GM18907 (cell line): ENCODE data around the gene LPAR3.

Experiments used
- ATAC-seq: cut with Tn5 transposase; IDR thresholded peaks from one replicate; pipeline ENCODE4 v1.9.1; 2021; ENCODE audit warnings: mild to moderate bottlenecking, moderate library complexity; ENCODE audit not compliant: unreplicated experiment

LPAR3 gene

DNA sequence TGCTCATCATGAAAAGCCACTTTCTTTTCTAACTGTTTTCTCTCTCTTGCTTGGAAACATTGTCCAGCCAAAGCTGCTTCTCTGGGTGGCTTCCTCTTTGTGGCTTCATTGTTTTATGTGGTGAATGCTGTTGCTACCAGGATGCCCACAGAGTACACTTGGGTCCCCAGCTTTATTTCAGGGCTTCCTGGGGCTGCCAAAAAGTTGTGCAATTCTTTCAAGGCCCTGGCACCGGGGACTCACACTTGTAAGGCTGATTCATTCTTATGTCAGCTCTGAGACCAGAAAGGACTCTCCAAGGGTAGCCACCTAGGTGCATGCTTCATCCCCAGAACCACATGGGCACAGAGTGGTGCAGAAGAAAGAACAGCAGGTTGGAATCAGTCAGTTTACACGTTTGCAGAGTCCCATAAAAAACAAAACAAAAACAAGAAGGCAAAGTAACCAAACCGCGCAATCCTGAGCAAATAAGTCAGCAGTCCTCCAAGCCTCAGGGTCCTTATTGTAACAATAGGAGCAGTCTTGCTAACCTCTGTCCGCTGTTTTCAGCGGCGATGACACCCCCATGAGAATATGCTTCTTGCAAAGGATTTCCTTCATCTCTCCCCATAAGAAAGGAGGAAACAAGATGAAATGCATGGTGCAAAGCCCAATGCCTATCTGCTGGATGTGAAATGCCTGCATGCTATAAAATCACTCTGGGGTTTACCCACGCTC lies 112.8 kb downstream of the LPAR3 start:
- ATAC-seq: no peak

DNA sequence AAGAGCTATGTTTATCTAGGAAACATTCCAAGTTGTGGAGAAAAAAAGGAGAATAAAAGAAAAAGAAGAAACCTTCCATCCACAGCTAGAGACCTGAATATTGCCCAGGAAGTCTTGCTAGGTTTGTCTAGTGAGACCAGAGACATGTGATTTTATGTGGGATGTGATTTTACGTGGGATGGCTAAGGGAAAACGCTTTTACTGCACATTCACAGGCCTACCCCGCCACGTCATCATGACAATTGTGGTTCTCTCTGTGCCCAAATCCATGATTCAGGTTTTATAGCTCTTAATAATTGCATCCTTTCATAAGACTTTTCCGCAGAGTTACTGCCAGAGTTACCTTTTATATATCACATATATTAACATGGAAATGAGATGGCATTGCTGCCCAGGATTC lies 116.4 kb downstream of the LPAR3 start:
- no peak for ATAC-seq

- no peak for ATAC-seq
Measured at GRCh38 chr1:84775535-84775920, 117.5 kb downstream of the LPAR3 start.

- no peak for ATAC-seq
Measured at GRCh38 chr1:84774669-84775534, 118.1 kb downstream of the LPAR3 start.

DNA sequence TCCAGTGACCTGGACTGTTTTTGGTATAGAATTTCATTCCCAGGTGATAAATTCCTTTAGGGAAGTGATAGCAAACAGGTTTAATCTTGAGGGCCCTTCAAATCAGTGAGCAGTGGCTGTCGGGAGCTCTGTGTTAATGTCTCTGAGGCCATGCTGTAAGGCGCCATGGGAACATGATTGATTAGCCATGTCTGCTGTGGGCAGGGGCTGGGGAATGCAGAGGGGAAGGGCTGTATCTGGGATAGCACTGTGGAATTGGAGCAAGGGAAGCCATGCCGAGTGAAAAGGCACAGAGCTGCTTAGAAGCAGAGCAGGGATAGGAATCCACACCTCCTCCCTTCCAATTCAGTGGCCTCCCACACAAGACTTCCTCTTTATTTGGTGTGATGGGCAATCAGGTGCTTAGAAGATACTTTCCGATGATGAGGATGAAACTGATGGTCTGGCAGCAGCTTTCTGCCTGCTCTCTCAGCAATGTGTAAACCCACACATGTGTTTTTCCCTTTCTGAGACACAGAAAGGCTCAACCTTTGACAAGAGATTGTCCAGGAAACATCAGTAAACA lies 119.0 kb downstream of the LPAR3 start:
- no peak for ATAC-seq

DNA sequence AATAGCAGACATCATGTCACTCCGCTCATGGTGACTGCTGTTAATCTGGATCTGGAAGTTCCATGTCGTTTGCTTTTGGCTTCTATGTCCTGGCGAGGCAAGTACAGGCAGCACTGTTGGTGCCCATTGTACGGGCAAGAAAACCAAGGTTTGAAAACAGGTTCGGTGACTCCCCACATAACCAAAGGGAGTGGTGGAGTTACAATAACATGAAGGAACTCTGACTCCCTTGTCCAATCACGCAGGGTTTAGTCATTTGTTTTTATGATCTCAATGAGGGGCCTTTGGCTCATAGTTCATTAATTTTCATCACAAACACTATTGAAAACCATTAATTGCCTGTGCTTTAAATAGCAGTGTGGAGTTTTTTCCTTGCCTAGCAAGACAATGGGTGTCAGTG lies 119.8 kb downstream of the LPAR3 start:
- no peak for ATAC-seq

DNA sequence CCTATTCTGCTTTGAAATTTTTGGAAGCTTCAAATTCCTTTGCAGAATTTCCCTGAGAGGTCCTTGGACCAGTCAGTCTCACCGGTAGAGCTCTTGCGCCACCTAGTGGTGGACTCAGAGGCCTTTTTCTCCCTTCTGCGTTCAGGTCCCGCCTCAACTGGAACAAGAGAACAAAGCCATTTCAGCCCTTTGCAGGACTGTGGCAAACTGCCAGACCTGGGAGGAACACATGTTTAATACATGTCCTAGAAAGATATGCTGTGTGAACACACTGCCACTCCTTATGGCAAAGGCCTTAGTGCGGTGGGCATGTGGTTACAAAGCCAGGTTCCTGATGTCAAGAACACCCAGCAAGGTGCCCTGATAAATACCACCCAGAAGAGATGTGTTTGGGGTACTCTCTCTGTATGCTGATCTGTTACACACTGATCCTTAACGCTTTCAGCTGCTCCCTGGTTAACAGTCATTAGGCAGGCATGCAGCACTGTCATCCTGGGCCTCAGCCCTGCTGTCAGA lies 120.5 kb downstream of the LPAR3 start:
- peak; percentile 87 for ATAC-seq

DNA sequence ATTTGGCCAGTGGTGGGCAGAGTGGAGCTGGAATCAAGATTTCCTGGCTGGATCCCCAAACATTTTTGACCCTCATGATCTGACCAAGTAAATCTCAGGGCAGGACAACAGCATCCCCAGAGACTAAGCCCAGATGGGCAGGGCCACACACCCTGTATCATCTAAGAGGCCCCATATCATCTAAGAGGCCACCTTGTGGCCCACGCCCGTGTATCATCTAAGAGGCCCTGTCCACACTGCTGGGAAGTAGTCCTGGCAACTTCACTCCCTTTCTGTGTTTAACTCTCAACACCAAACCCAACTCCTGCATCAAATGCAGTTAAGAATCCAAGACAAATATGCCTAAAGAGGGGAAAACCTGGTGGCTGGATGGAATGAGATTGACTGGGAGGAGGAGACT lies 121.1 kb downstream of the LPAR3 start:
- ATAC-seq: peak; percentile 9

GRCh38 chr1:84770481-84770880 lies 122.5 kb downstream of the LPAR3 start:
- ATAC-seq: no peak

DNA sequence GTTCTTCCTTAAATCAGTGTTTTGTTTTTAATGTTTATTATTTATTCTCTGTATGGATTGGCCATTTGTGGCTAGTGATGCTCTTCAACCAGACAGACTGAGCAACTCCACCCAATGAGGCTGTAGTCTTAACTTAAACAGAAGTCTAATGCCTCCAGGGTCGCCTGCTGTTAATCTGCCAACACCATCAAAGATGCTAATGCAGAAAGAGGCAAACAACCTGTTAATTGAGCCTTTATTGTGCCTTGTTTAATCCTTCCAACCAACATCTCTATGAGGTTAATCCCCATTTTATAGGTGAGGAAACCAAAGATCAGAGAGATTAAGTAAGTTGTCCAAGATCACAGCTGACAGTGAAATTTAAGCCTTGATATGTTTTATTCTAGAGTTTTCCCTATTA lies 123.4 kb downstream of the LPAR3 start:
- no peak for ATAC-seq

- ATAC-seq: no peak
Measured at GRCh38 chr1:84768634-84769033, 124.4 kb downstream of the LPAR3 start.

DNA sequence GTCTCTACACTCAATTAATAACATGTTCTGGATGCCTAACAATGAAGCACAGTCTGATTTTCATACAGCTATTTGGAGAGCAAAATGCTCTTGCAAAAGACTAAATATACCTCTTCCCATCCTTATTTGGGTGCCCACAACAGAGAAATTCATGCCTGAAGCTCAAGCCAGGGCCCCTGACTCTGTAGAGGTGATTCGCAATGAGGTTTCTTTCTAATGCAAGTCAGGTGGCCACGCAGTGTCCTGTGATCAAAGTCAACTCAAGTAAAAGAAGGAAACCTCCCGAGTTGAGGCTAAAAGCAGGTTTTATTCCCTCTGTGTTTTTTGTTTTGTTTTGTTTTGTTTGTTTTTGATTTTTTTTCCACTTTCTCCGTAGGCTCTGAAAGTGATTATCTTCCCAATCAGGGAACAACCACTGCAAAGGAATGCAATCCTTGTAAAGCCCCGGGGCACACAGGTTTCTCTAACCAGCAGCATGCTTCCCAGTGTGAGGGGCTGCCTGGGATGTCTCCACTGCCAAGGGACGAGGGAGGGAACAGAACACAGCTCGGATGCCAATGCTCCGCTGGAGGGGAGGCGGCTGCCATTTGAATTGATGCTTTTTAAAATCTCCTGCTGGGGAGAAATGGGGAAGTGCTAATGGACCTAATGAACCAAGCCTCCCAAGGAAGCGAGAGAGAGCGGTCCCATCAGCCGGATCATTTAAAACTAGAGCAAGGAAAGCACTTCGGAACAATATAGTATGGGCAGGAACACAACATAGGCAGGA lies 128.9 kb downstream of the LPAR3 start:
- no peak for ATAC-seq

GRCh38 chr1:84762664-84763063 lies 130.3 kb downstream of the LPAR3 start:
- no peak for ATAC-seq
